SJCRH30 (cell line): ENCODE results near the gene DDHD1. TPM values are rescaled to one million over a fixed set of nuclear protein-coding genes. Genes with fewer than 3 reads are reported as not detected.
"Not testable (repeated sequence)": the region's sequence is repeated elsewhere in the genome, so short reads cannot be mapped to it uniquely, and the experiment has no call there.

Experiments used
- DNase-seq, 2 experiments: peaks; one replicate each; pipeline ENCODE4 v3.0.0-alpha.2; 2015 to 2020
- H3K27ac ChIP-seq: fragments of 250-450 bp; sonication (Bioruptor Pico); 2 replicates; pipeline ENCODE4 v1.5.1; 2020; ENCODE audit warnings: mild to moderate bottlenecking, moderate library complexity
- H3K27me3 ChIP-seq: fragments of 250-450 bp; sonication (Bioruptor Pico); 2 replicates; pipeline ENCODE4 v1.5.1; 2020; ENCODE audit warnings: mild to moderate bottlenecking, moderate library complexity
- H3K36me3 ChIP-seq: fragments of 250-450 bp; sonication (Bioruptor Pico); 2 replicates; pipeline ENCODE4 v1.5.1; 2020; ENCODE audit warnings: mild to moderate bottlenecking, moderate library complexity
- H3K4me1 ChIP-seq: fragments of 250-450 bp; sonication (Bioruptor Pico); 2 replicates; pipeline ENCODE4 v1.5.1; 2020; ENCODE audit warnings: mild to moderate bottlenecking, moderate library complexity
- H3K4me3 ChIP-seq: fragments of 250-450 bp; sonication (Bioruptor Pico); 2 replicates; pipeline ENCODE4 v1.5.1; 2020; ENCODE audit warnings: mild to moderate bottlenecking, moderate library complexity
- H3K9me3 ChIP-seq: fragments of 250-450 bp; sonication (Bioruptor Pico); replicated peaks from 2 replicates; pipeline ENCODE4 v1.5.1; 2020; ENCODE audit warnings: mild to moderate bottlenecking, moderate library complexity
- total RNA-seq: library from RNA; depleted of rRNA; stranded (reverse); fragments of >200 nt; shearing (Covaris generic); gene quantifications from 2 replicates; pipeline ENCODE4 v1.2.3, GENCODE V29; 2014

The DDHD1 gene
- total RNA-seq, 1 experiment from 2014 or later: 41.3 TPM

- DNase-seq: no peak
- Histone ChIP-seq H3K4me1 (no peaks in the 10 kb centered on the region), H3K9me3 (peaks cover 15% of the 10 kb centered on the region), H3K36me3 (peaks cover 11% of the 10 kb centered on the region; the same call in 1 of the 2 replicates), H3K27me3 (no peaks in the 10 kb centered on the region), H3K4me3 (no peak overlapping the region), H3K27ac (no peak overlapping the region)
Observed at GRCh38 chr14:53137568-53138203, 15.4 kb downstream of the DDHD1 start.

GRCh38 chr14:53130491-53130890 lies 22.6 kb downstream of the DDHD1 start:
- not testable (repeated sequence) for H3K4me1 ChIP-seq, H3K27ac ChIP-seq, H3K4me3 ChIP-seq, H3K27me3 ChIP-seq, H3K36me3 ChIP-seq, H3K9me3 ChIP-seq, DNase-seq

GRCh38 chr14:53128303-53129028 lies 24.7 kb downstream of the DDHD1 start:
- Histone ChIP-seq H3K4me3 (no peak overlapping the region), H3K4me1 (no peaks in the 10 kb centered on the region), H3K27me3 (no peaks in the 10 kb centered on the region), H3K9me3 (no peaks in the 10 kb centered on the region), H3K27ac (no peak overlapping the region), H3K36me3 (no peaks in the 10 kb centered on the region)
- DNase-seq: no peak

GRCh38 chr14:53127832-53128231 lies 25.3 kb downstream of the DDHD1 start:
- H3K4me1 ChIP-seq: no peaks in the 10 kb centered on the region
- H3K36me3 ChIP-seq: no peaks in the 10 kb centered on the region
- no peaks in the 10 kb centered on the region for H3K9me3 ChIP-seq
- no peak for DNase-seq
- no peaks in the 10 kb centered on the region for H3K27me3 ChIP-seq
- H3K27ac ChIP-seq: no peak overlapping the region
- no peak overlapping the region for H3K4me3 ChIP-seq

GRCh38 chr14:53127151-53127550 lies 26.0 kb downstream of the DDHD1 start:
- no peaks in the 10 kb centered on the region for H3K36me3 ChIP-seq
- H3K27ac ChIP-seq: no peak overlapping the region
- no peak for DNase-seq
- no peaks in the 10 kb centered on the region for H3K9me3 ChIP-seq
- no peaks in the 10 kb centered on the region for H3K4me1 ChIP-seq
- no peaks in the 10 kb centered on the region for H3K27me3 ChIP-seq
- no peak overlapping the region for H3K4me3 ChIP-seq

GRCh38 chr14:53126731-53127130 lies 26.4 kb downstream of the DDHD1 start:
- Histone ChIP-seq H3K27me3 (no peaks in the 10 kb centered on the region), H3K36me3 (no peaks in the 10 kb centered on the region), H3K27ac (no peak overlapping the region), H3K4me1 (no peaks in the 10 kb centered on the region), H3K9me3 (no peaks in the 10 kb centered on the region), H3K4me3 (no peak overlapping the region)
- no peak for DNase-seq

- Histone ChIP-seq H3K27me3 (no peaks in the 10 kb centered on the region), H3K36me3 (no peaks in the 10 kb centered on the region), H3K4me1 (no peaks in the 10 kb centered on the region), H3K9me3 (0 out of 2 replicates have a peak, but pooled peaks cover 5% of the 10 kb centered on the region), H3K27ac (no peak overlapping the region), H3K4me3 (no peak overlapping the region)
- DNase-seq: no peak
Observed at GRCh38 chr14:53124786-53125185, 28.3 kb downstream of the DDHD1 start.

- H3K27ac ChIP-seq, H3K36me3 ChIP-seq, DNase-seq, H3K4me3 ChIP-seq, H3K4me1 ChIP-seq, H3K27me3 ChIP-seq, H3K9me3 ChIP-seq: not testable (repeated sequence)
Observed at GRCh38 chr14:53121419-53121818, 31.7 kb downstream of the DDHD1 start.

GRCh38 chr14:53117479-53117878 lies 35.6 kb downstream of the DDHD1 start:
- H3K36me3 ChIP-seq, H3K4me3 ChIP-seq, H3K4me1 ChIP-seq, H3K27ac ChIP-seq, DNase-seq, H3K9me3 ChIP-seq, H3K27me3 ChIP-seq: not testable (repeated sequence)

GRCh38 chr14:53113989-53114388 lies 39.1 kb downstream of the DDHD1 start:
- DNase-seq: no peak
- no peak overlapping the region for H3K4me3 ChIP-seq
- no peaks in the 10 kb centered on the region for H3K9me3 ChIP-seq
- H3K27ac ChIP-seq: no peak overlapping the region
- H3K4me1 ChIP-seq: no peaks in the 10 kb centered on the region
- peaks cover 4% of the 10 kb centered on the region; the same call in 1 of the 2 replicates for H3K36me3 ChIP-seq
- H3K27me3 ChIP-seq: no peaks in the 10 kb centered on the region

- Histone ChIP-seq H3K4me3 (no peak overlapping the region), H3K9me3 (no peaks in the 10 kb centered on the region; the same call in 1 of the 2 replicates), H3K4me1 (no peaks in the 10 kb centered on the region), H3K36me3 (peaks cover 4% of the 10 kb centered on the region; the same call in 1 of the 2 replicates), H3K27me3 (no peaks in the 10 kb centered on the region), H3K27ac (no peak overlapping the region)
- DNase-seq: no peak
Observed at GRCh38 chr14:53110096-53110495, 43.0 kb downstream of the DDHD1 start.

GRCh38 chr14:53109105-53110041 lies 43.8 kb downstream of the DDHD1 start:
- peak overlapping the region; percentile 29; the same call in 1 of the 2 replicates for H3K27ac ChIP-seq
- 0 out of 2 replicates have a peak overlapping the region, but pooled peaks have one; percentile 8 for H3K4me3 ChIP-seq
- H3K27me3 ChIP-seq: no peaks in the 10 kb centered on the region
- peaks cover 4% of the 10 kb centered on the region; the same call in 1 of the 2 replicates for H3K36me3 ChIP-seq
- H3K4me1 ChIP-seq: no peaks in the 10 kb centered on the region
- peak in 1 of 2 experiments; percentile 19 for DNase-seq
- H3K9me3 ChIP-seq: no peaks in the 10 kb centered on the region; the same call in 1 of the 2 replicates

- Histone ChIP-seq H3K9me3 (no peaks in the 10 kb centered on the region; the same call in 1 of the 2 replicates), H3K27me3 (no peaks in the 10 kb centered on the region), H3K4me1 (no peaks in the 10 kb centered on the region), H3K27ac (0 out of 2 replicates have a peak overlapping the region, but pooled peaks have one; percentile 29), H3K4me3 (no peak overlapping the region), H3K36me3 (peaks cover 4% of the 10 kb centered on the region; the same call in 1 of the 2 replicates)
- DNase-seq: no peak
Observed at GRCh38 chr14:53108292-53109104, 44.6 kb downstream of the DDHD1 start.

GRCh38 chr14:53106768-53107167 lies 46.4 kb downstream of the DDHD1 start:
- Histone ChIP-seq H3K4me1 (no peaks in the 10 kb centered on the region), H3K27me3 (no peaks in the 10 kb centered on the region), H3K9me3 (no peaks in the 10 kb centered on the region; the same call in 1 of the 2 replicates), H3K36me3 (peaks cover 12% of the 10 kb centered on the region; the same call in 1 of the 2 replicates), H3K4me3 (no peak overlapping the region), H3K27ac (no peak overlapping the region)
- DNase-seq: no peak
